ENCODE results near the gene CCDC170.
A peak's percentile ranks its signal among the peaks of the same experiment; 100 is the strongest.

Gene CCDC170

GRCh38 chr6:151482290-151482689 is 11.5 kb upstream of the CCDC170 start:
- no peak overlapping the region for H3K23ac ChIP-seq (ENCODE audit: low read length in 2 of 2)
- no peak overlapping the region for H2AK5ac ChIP-seq (ENCODE audit: low read length, severe bottlenecking)
- H3K79me1 ChIP-seq (replicated peaks; ENCODE audit: low read length, poor library complexity, severe bottlenecking), result no peaks in the 10 kb centered on the region
- no peak overlapping the region for H3K18ac ChIP-seq (ENCODE audit: low read depth in 1 of 2, low read length in 2 of 2)
- no peaks in the 10 kb centered on the region for H3K9me3 ChIP-seq (ENCODE audit: control insufficient read depth, low read length)
- H4K91ac ChIP-seq (ENCODE audit: low read length), result no peak overlapping the region
- no peak overlapping the region for H3K14ac ChIP-seq (ENCODE audit: low read length in 2 of 2)
- H2BK120ac ChIP-seq (ENCODE audit: low read depth, low read length), result no peak overlapping the region
- peak overlapping the region; percentile 84 for H3K9ac ChIP-seq (ENCODE audit: low read length)
- H3K4me1 ChIP-seq (ENCODE audit: control insufficient read depth, insufficient read depth, low read depth, low read length), result no peaks in the 10 kb centered on the region
- H2BK12ac ChIP-seq (ENCODE audit: low read length in 2 of 2), result no peak overlapping the region
- H3K4me3 ChIP-seq (ENCODE audit: insufficient read depth in 1 of 2, low read depth in 1 of 2, low read length in 2 of 2), result peak overlapping the region in 1 of 2 experiments; percentile 57
- no peak overlapping the region for H4K8ac ChIP-seq (ENCODE audit: low read length)
- H3K27me3 ChIP-seq (ENCODE audit: control insufficient read depth in 1 of 2, insufficient read depth in 1 of 2, low read length in 2 of 2), result no peaks in the 10 kb centered on the region
- 69% methylated on average over 4 of the region's 5 CpGs for WGBS
- no peak for DNase-seq
- no peak overlapping the region for H2BK15ac ChIP-seq (ENCODE audit: low read depth, poor library complexity, severe bottlenecking)
- H3K36me3 ChIP-seq (ENCODE audit: control insufficient read depth in 1 of 2, insufficient read depth in 2 of 2, low read depth in 1 of 2, low read length in 2 of 2), result no peaks in the 10 kb centered on the region
- no peak overlapping the region for H3K27ac ChIP-seq (ENCODE audit: low read length, poor library complexity, severe bottlenecking)
- H2BK5ac ChIP-seq (ENCODE audit: low read depth, low read length, poor library complexity, severe bottlenecking), result no peak overlapping the region
- H3K4ac ChIP-seq (ENCODE audit: low read depth in 1 of 2, low read length in 2 of 2), result no peak overlapping the region
- H2AFZ ChIP-seq (ENCODE audit: low read depth, low read length), result no peak overlapping the region
- no peak overlapping the region for H3K4me2 ChIP-seq (ENCODE audit: low read length, poor library complexity, severe bottlenecking)

GRCh38 chr6:151483994-151484393 is 9.8 kb upstream of the CCDC170 start:
- H4K8ac ChIP-seq (ENCODE audit: low read length), result no peak overlapping the region
- no peaks in the 10 kb centered on the region for H3K79me1 ChIP-seq (replicated peaks; ENCODE audit: low read length, poor library complexity, severe bottlenecking)
- no peaks in the 10 kb centered on the region for H3K36me3 ChIP-seq (ENCODE audit: control insufficient read depth in 1 of 2, insufficient read depth in 2 of 2, low read depth in 1 of 2, low read length in 2 of 2)
- H2BK15ac ChIP-seq (ENCODE audit: low read depth, poor library complexity, severe bottlenecking), result no peak overlapping the region
- no peak overlapping the region for H2BK12ac ChIP-seq (ENCODE audit: low read length in 2 of 2)
- DNase-seq, result no peak
- H3K27ac ChIP-seq (ENCODE audit: low read length, poor library complexity, severe bottlenecking), result no peak overlapping the region
- no peak overlapping the region for H2AFZ ChIP-seq (ENCODE audit: low read depth, low read length)
- no peak overlapping the region for H3K4me2 ChIP-seq (ENCODE audit: low read length, poor library complexity, severe bottlenecking)
- H3K9me3 ChIP-seq (ENCODE audit: control insufficient read depth, low read length), result no peaks in the 10 kb centered on the region
- H3K4me1 ChIP-seq (ENCODE audit: control insufficient read depth, insufficient read depth, low read depth, low read length), result no peaks in the 10 kb centered on the region
- H3K18ac ChIP-seq (ENCODE audit: low read depth in 1 of 2, low read length in 2 of 2), result no peak overlapping the region
- H2BK120ac ChIP-seq (ENCODE audit: low read depth, low read length), result no peak overlapping the region
- H3K23ac ChIP-seq (ENCODE audit: low read length in 2 of 2), result no peak overlapping the region
- H2AK5ac ChIP-seq (ENCODE audit: low read length, severe bottlenecking), result no peak overlapping the region
- no peak overlapping the region for H2BK5ac ChIP-seq (ENCODE audit: low read depth, low read length, poor library complexity, severe bottlenecking)
- no peak overlapping the region for H3K4me3 ChIP-seq (ENCODE audit: insufficient read depth in 1 of 2, low read depth in 1 of 2, low read length in 2 of 2)
- H4K91ac ChIP-seq (ENCODE audit: low read length), result no peak overlapping the region
- H3K4ac ChIP-seq (ENCODE audit: low read depth in 1 of 2, low read length in 2 of 2), result no peak overlapping the region
- H3K14ac ChIP-seq (ENCODE audit: low read length in 2 of 2), result no peak overlapping the region
- no peak overlapping the region for H3K9ac ChIP-seq (ENCODE audit: low read length)
- no peaks in the 10 kb centered on the region for H3K27me3 ChIP-seq (ENCODE audit: control insufficient read depth in 1 of 2, insufficient read depth in 1 of 2, low read length in 2 of 2)

DNA sequence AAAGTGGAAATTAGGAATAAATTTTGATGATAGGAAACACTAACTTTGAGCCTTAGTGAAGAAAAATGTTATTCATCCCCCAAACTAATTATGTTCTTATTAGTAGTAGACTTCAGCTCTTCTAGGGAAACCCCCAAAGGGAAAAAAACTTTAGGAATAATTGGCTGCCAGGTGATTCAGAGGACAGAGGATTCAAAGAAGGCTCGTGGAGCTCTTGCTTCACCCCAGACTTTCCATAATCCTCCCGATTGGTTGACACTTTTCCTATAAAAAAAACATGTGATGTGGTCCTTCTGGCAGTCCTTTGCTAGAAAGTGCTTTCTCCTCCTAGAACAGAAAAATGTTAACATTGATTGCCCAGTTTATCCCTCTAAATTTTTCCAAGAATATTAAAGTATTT is 5.6 kb upstream of the CCDC170 start:
- no peak overlapping the region for H2AK5ac ChIP-seq (ENCODE audit: low read length, severe bottlenecking)
- DNase-seq, result peak; percentile 9
- H3K4me1 ChIP-seq (ENCODE audit: control insufficient read depth, insufficient read depth, low read depth, low read length), result no peaks in the 10 kb centered on the region
- no peak overlapping the region for H3K14ac ChIP-seq (ENCODE audit: low read length in 2 of 2)
- no peaks in the 10 kb centered on the region for H3K27me3 ChIP-seq (ENCODE audit: control insufficient read depth in 1 of 2, insufficient read depth in 1 of 2, low read length in 2 of 2)
- no peak overlapping the region for H3K18ac ChIP-seq (ENCODE audit: low read depth in 1 of 2, low read length in 2 of 2)
- no peak overlapping the region for H2AFZ ChIP-seq (ENCODE audit: low read depth, low read length)
- no peak overlapping the region for H3K23ac ChIP-seq (ENCODE audit: low read length in 2 of 2)
- H3K27ac ChIP-seq (ENCODE audit: low read length, poor library complexity, severe bottlenecking), result no peak overlapping the region
- no peak overlapping the region for H2BK120ac ChIP-seq (ENCODE audit: low read depth, low read length)
- no peak overlapping the region for H3K4ac ChIP-seq (ENCODE audit: low read depth in 1 of 2, low read length in 2 of 2)
- no peaks in the 10 kb centered on the region for H3K9me3 ChIP-seq (ENCODE audit: control insufficient read depth, low read length)
- H4K8ac ChIP-seq (ENCODE audit: low read length), result no peak overlapping the region
- no peak overlapping the region for H3K4me3 ChIP-seq (ENCODE audit: insufficient read depth in 1 of 2, low read depth in 1 of 2, low read length in 2 of 2)
- H2BK15ac ChIP-seq (ENCODE audit: low read depth, poor library complexity, severe bottlenecking), result no peak overlapping the region
- H3K4me2 ChIP-seq (ENCODE audit: low read length, poor library complexity, severe bottlenecking), result no peak overlapping the region
- no peaks in the 10 kb centered on the region for H3K79me1 ChIP-seq (replicated peaks; ENCODE audit: low read length, poor library complexity, severe bottlenecking)
- H2BK12ac ChIP-seq (ENCODE audit: low read length in 2 of 2), result no peak overlapping the region
- H4K91ac ChIP-seq (ENCODE audit: low read length), result no peak overlapping the region
- no peaks in the 10 kb centered on the region for H3K36me3 ChIP-seq (ENCODE audit: control insufficient read depth in 1 of 2, insufficient read depth in 2 of 2, low read depth in 1 of 2, low read length in 2 of 2)
- H2BK5ac ChIP-seq (ENCODE audit: low read depth, low read length, poor library complexity, severe bottlenecking), result no peak overlapping the region
- no peak overlapping the region for H3K9ac ChIP-seq (ENCODE audit: low read length)
- 88% methylated on average over 2 of the region's 2 CpGs for WGBS

GRCh38 chr6:151490996-151491395 is 2.8 kb upstream of the CCDC170 start:
- no peak overlapping the region for H4K8ac ChIP-seq (ENCODE audit: low read length)
- H3K9ac ChIP-seq (ENCODE audit: low read length), result no peak overlapping the region
- H3K4me1 ChIP-seq (ENCODE audit: control insufficient read depth, insufficient read depth, low read depth, low read length), result peaks cover 11% of the 10 kb centered on the region
- H3K79me1 ChIP-seq (replicated peaks; ENCODE audit: low read length, poor library complexity, severe bottlenecking), result no peaks in the 10 kb centered on the region
- H3K23ac ChIP-seq (ENCODE audit: low read length in 2 of 2), result no peak overlapping the region
- no peak overlapping the region for H4K91ac ChIP-seq (ENCODE audit: low read length)
- 91% methylated on average over 7 of the region's 7 CpGs for WGBS
- no peak overlapping the region for H3K18ac ChIP-seq (ENCODE audit: low read depth in 1 of 2, low read length in 2 of 2)
- H2BK15ac ChIP-seq (ENCODE audit: low read depth, poor library complexity, severe bottlenecking), result no peak overlapping the region
- no peak overlapping the region for H2BK12ac ChIP-seq (ENCODE audit: low read length in 2 of 2)
- no peak overlapping the region for H3K27ac ChIP-seq (ENCODE audit: low read length, poor library complexity, severe bottlenecking)
- no peak overlapping the region for H2BK120ac ChIP-seq (ENCODE audit: low read depth, low read length)
- no peak overlapping the region for H3K4me2 ChIP-seq (ENCODE audit: low read length, poor library complexity, severe bottlenecking)
- no peaks in the 10 kb centered on the region for H3K9me3 ChIP-seq (ENCODE audit: control insufficient read depth, low read length)
- no peak overlapping the region for H3K4ac ChIP-seq (ENCODE audit: low read depth in 1 of 2, low read length in 2 of 2)
- DNase-seq, result no peak
- no peak overlapping the region for H2AK5ac ChIP-seq (ENCODE audit: low read length, severe bottlenecking)
- no peak overlapping the region for H2AFZ ChIP-seq (ENCODE audit: low read depth, low read length)
- H3K4me3 ChIP-seq (ENCODE audit: insufficient read depth in 1 of 2, low read depth in 1 of 2, low read length in 2 of 2), result no peak overlapping the region
- H3K36me3 ChIP-seq (ENCODE audit: control insufficient read depth in 1 of 2, insufficient read depth in 2 of 2, low read depth in 1 of 2, low read length in 2 of 2), result no peaks in the 10 kb centered on the region
- H3K14ac ChIP-seq (ENCODE audit: low read length in 2 of 2), result no peak overlapping the region
- H3K27me3 ChIP-seq (ENCODE audit: control insufficient read depth in 1 of 2, insufficient read depth in 1 of 2, low read length in 2 of 2), result no peaks in the 10 kb centered on the region
- no peak overlapping the region for H2BK5ac ChIP-seq (ENCODE audit: low read depth, low read length, poor library complexity, severe bottlenecking)

All from mesenchymal stem cell (in vitro differentiated cells and primary cell).